Breast epithelium (tissue), 4 donors: ENCODE data around the gene CD80. TPM values are rescaled to one million over a fixed set of nuclear protein-coding genes. Genes with fewer than 3 reads are reported as not detected.

Experiments
- DNase-seq, 2 donors: peaks; one replicate each; pipeline ENCODE4 v3.0.0-alpha.2; 2019; ENCODE audit warnings: low spot score in 2 of 2
- H3K27ac ChIP-seq, 2 donors: fragments of 200-600 bp; sonication (generic) in 1 of 2; one replicate each; pipeline ENCODE4 v1.5.1; 2016 to 2019; ENCODE audit warnings: mild to moderate bottlenecking in 1 of 2
- H3K27me3 ChIP-seq, 2 donors: fragments of 200-600 bp; sonication (generic) in 1 of 2; one replicate each; pipeline versions ENCODE4 v1.5.1 to v1.6.0; 2017 to 2019; ENCODE audit warnings: control low read depth in 1 of 2, mild to moderate bottlenecking in 1 of 2
- H3K36me3 ChIP-seq: fragments of 200-600 bp; one replicate; pipeline ENCODE4 v1.5.1; 2019
- H3K4me1 ChIP-seq, 2 donors: fragments of 200-600 bp; sonication (generic); one replicate each; pipeline ENCODE4 v1.5.1; 2016 to 2019; ENCODE audit warnings: control low read depth in 1 of 2
- H3K4me3 ChIP-seq, 3 donors: fragments of 200-600 bp; sonication (generic); 1 replicate in 2 of 3; 2 replicates in 1 of 3; pipeline ENCODE4 v1.5.1; 2016 to 2019; ENCODE audit warnings: mild to moderate bottlenecking in 3 of 3, moderate library complexity in 2 of 3
- H3K9me3 ChIP-seq, 2 donors: fragments of 200-600 bp; sonication (generic) in 1 of 2; one replicate each; pipeline ENCODE4 v1.5.1; 2016 to 2019; ENCODE audit warnings: control low read depth in 1 of 2
- CTCF ChIP-seq, 3 donors: fragments of 450-650 bp; IDR thresholded peaks; one replicate each; pipeline ENCODE4 v1.5.1; 2016 to 2017; ENCODE audit warnings: antibody characterized with exemption in 3 of 3, mild to moderate bottlenecking in 3 of 3, moderate library complexity in 3 of 3
- POLR2A ChIP-seq: fragments of 450-650 bp; IDR thresholded peaks from one replicate; pipeline ENCODE4 v1.6.1; 2016; ENCODE audit warnings: antibody characterized with exemption, mild to moderate bottlenecking, moderate library complexity
- POLR2AphosphoS5 ChIP-seq, 3 donors: sonication (generic); formaldehyde crosslinking; IDR thresholded peaks; one replicate each; pipeline ENCODE4 v1.6.1; 2017; ENCODE audit warnings: antibody characterized with exemption in 3 of 3
- intact Hi-C: fragments of 100-400 bp; cut with DNase I; formaldehyde crosslinking; loops from one replicate; pipeline ENCODE4 v1.15.1; 2023; ENCODE audit warnings: low total_unique reads
- total RNA-seq, 3 donors: library from RNA; depleted of rRNA; stranded (reverse); fragments of >200 nt; gene quantifications; one replicate each; pipeline ENCODE4 v1.1.0, GENCODE V29; 2016

CD80 gene, protein sequence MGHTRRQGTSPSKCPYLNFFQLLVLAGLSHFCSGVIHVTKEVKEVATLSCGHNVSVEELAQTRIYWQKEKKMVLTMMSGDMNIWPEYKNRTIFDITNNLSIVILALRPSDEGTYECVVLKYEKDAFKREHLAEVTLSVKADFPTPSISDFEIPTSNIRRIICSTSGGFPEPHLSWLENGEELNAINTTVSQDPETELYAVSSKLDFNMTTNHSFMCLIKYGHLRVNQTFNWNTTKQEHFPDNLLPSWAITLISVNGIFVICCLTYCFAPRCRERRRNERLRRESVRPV
- 1 to 10 TPM in 2 of 3 donors, under 1 TPM in 1; 0.96 to 1.8 (median 1.6) TPM for total RNA-seq

GRCh38 chr3:119559441-119559963 is at the start of gene CD80:
Gene CD80, minus strand, starts transcription at chr3:119559614. Its CDS starts 1,886 bp downstream, at chr3:119557728.
- Histone ChIP-seq H3K36me3 (no peaks in the 10 kb centered on the region), H3K9me3 (no peaks in the 10 kb centered on the region), H3K4me1 (no peaks in the 10 kb centered on the region), H3K4me3 (no peak within 1 kb of the TSS), H3K27ac (no peak within 1 kb of the TSS), H3K27me3 (no peaks in the 10 kb centered on the region)
- TF ChIP-seq POLR2A (no peak), CTCF (IDR thresholded peaks at IDR 0.05) (no peak), POLR2AphosphoS5 (IDR thresholded peaks at IDR 0.05) (no peak)
- no peak for DNase-seq
- intact Hi-C loops, result no loop called here

DNA sequence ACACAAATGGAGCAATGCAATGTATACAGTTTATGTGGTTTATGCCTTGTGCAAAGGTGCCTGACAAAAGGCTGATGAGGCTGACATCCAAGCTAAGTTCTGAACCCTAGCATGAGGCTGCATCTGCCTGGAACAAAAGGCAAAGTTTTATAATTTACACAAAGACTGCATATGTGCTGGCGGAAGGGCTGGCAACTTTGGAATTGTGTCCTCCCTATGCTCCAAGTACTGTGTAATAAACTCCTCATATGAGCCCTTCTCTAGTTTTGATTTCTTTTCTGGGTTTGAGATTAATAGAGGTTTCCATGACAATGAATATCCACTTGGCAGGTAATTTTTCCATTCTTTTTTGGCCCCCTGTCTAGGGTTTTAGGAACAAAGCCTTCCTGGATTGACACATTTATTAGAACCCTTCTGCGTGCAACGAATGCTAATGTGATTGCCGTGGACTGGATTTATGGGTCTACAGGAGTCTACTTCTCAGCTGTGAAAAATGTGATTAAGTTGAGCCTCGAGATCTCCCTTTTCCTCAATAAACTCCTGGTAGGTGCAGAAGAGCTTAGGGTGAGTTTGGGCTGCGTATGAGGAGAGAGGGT is 49.1 kb upstream of the CD80 start:
- no peak overlapping the region for H3K27ac ChIP-seq
- DNase-seq, result no peak
- intact Hi-C loops, result no loop called here

GRCh38 chr3:119604878-119605277 is 45.5 kb upstream of the CD80 start:
- TF ChIP-seq POLR2AphosphoS5 (IDR thresholded peaks at IDR 0.05) (no peak), POLR2A (no peak), CTCF (IDR thresholded peaks at IDR 0.05) (no peak)
- no peaks in the 10 kb centered on the region for H3K27me3 ChIP-seq

More for the DNA sequence above, 49.1 kb upstream of the CD80 start:
- H3K36me3 ChIP-seq, result no peaks in the 10 kb centered on the region
- H3K9me3 ChIP-seq, result no peaks in the 10 kb centered on the region
- H3K27me3 ChIP-seq, result no peaks in the 10 kb centered on the region
- H3K4me3 ChIP-seq, result no peak overlapping the region
- no peak for TF ChIP-seq CTCF (IDR thresholded peaks at IDR 0.05)
- H3K4me1 ChIP-seq, result no peaks in the 10 kb centered on the region

DNA sequence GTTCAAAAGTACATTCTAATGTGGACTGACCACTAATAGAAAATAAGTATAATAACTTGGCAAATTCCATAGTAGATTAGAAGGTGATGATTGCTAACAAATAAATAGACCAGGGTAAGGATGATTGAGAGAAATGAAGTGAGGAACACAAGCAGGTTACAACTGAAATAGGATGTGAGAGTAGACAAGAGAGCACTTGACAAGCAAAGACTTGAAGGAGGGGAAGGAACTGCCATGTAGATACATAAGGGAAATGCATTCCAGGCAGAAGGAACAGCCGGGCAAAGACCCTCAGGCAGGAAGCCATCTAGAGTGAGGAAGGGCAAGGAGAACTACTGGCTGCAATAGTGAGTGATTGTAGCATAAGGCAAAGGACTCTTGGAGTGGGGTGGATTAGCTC is 43.3 kb upstream of the CD80 start:
- Histone ChIP-seq H3K4me3 (no peak overlapping the region), H3K36me3 (no peaks in the 10 kb centered on the region), H3K9me3 (no peaks in the 10 kb centered on the region), H3K4me1 (no peaks in the 10 kb centered on the region), H3K27me3 (no peaks in the 10 kb centered on the region), H3K27ac (no peak overlapping the region)
- DNase-seq, result no peak
- intact Hi-C loops, result no loop called here
- TF ChIP-seq POLR2A (no peak), POLR2AphosphoS5 (IDR thresholded peaks at IDR 0.05) (no peak), CTCF (IDR thresholded peaks at IDR 0.05) (no peak)

More at GRCh38 chr3:119604878-119605277, 45.5 kb upstream of the CD80 start:
- no peaks in the 10 kb centered on the region for H3K36me3 ChIP-seq
- no peaks in the 10 kb centered on the region for H3K9me3 ChIP-seq
- H3K4me3 ChIP-seq, result no peak overlapping the region
- H3K27ac ChIP-seq, result no peak overlapping the region
- H3K4me1 ChIP-seq, result no peaks in the 10 kb centered on the region
- intact Hi-C loops, result no loop called here
- DNase-seq, result no peak

DNA sequence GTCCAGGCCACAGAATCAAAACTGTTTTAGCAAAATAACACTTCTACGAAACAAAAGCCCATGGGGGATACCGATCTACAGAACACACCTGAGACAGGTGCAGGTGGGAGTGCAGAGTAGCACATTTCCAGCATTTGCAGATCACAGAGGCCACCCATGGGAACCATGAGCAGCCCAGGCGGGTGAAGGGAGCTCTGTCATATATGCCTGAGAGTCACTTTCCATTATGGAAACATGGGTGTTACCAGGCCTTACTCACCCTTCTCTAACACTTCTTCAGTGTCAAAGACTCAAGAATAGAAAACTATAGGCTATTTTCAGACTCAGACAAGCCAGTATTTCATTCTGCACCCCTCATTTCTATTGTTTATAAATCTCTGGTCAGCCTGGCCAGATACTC is 41.7 kb upstream of the CD80 start:
- intact Hi-C loops, result no loop called here

More for the DNA sequence above, 41.7 kb upstream of the CD80 start:
- Histone ChIP-seq H3K27me3 (no peaks in the 10 kb centered on the region), H3K9me3 (no peaks in the 10 kb centered on the region), H3K36me3 (no peaks in the 10 kb centered on the region), H3K4me3 (no peak overlapping the region), H3K4me1 (no peaks in the 10 kb centered on the region), H3K27ac (no peak overlapping the region)
- DNase-seq, result no peak
- TF ChIP-seq CTCF (IDR thresholded peaks at IDR 0.05) (no peak), POLR2AphosphoS5 (IDR thresholded peaks at IDR 0.05) (no peak), POLR2A (no peak)
